Chondrocyte (in vitro differentiated cells): Measurements from ENCODE around the gene KRCC1. TPM values are rescaled to one million over a fixed set of nuclear protein-coding genes. Genes with fewer than 3 reads are reported as not detected.
"Not testable (repeated sequence)": the region's sequence is repeated elsewhere in the genome, so short reads cannot be mapped to it uniquely, and the experiment has no call there.

Source experiments
- DNase-seq: peaks from one replicate; pipeline ENCODE4 v3.0.0; 2021; ENCODE audit warnings: mixed read lengths, low spot score
- H3K27ac Mint-ChIP-seq: one replicate; pipeline ENCODE4 v1.8.0; 2021; ENCODE audit warnings: mild to moderate bottlenecking, moderate library complexity, mixed read lengths; ENCODE audit not compliant: unreplicated experiment
- H3K27me3 Mint-ChIP-seq: 2 replicates; pipeline ENCODE4 v1.8.0; 2021; ENCODE audit warnings: low read depth, mixed read lengths
- H3K36me3 Mint-ChIP-seq: 2 replicates; pipeline ENCODE4 v1.8.0; 2021; ENCODE audit warnings: low read depth, mixed read lengths
- H3K4me1 Mint-ChIP-seq: 2 replicates; pipeline ENCODE4 v1.8.0; 2021; ENCODE audit warnings: low read depth, mild to moderate bottlenecking, mixed read lengths
- H3K4me3 Mint-ChIP-seq: one replicate; pipeline ENCODE4 v1.8.0; 2021; ENCODE audit warnings: mild to moderate bottlenecking, moderate library complexity, mixed read lengths; ENCODE audit not compliant: unreplicated experiment
- H3K9me3 Mint-ChIP-seq: 2 replicates; pipeline ENCODE4 v1.8.0; 2021; ENCODE audit warnings: low read depth, mixed read lengths
- CTCF ChIP-seq: fragments of 200-600 bp; sonication (generic); IDR thresholded peaks from 2 replicates; pipeline ENCODE4 v1.5.0; 2021; ENCODE audit warnings: antibody characterized with exemption, mild to moderate bottlenecking, moderate library complexity
- microRNA-seq: library from miRNA; unstranded; fragments of <30 nt; microRNA quantifications from one replicate; pipeline ENCODE4 v1.2.0, GENCODE V29; 2020; ENCODE audit warnings: borderline number of aligned reads
- total RNA-seq: library from RNA; stranded (reverse); gene quantifications from 3 replicates; pipeline ENCODE4 v1.2.1, GENCODE V29; 2021

The KRCC1 gene
- total RNA-seq, 1 donor from 2014 or later: 25.3 TPM

- TF ChIP-seq CTCF: peak; percentile 35
- not testable (repeated sequence) for H3K36me3 Mint-ChIP-seq, H3K9me3 Mint-ChIP-seq, DNase-seq, H3K4me1 Mint-ChIP-seq, H3K4me3 Mint-ChIP-seq, H3K27me3 Mint-ChIP-seq, H3K27ac Mint-ChIP-seq
Measured at GRCh38 chr2:87992569-87992968, 63.0 kb downstream of the KRCC1 start.

- H3K36me3 Mint-ChIP-seq, H3K27ac Mint-ChIP-seq, H3K4me1 Mint-ChIP-seq, H3K9me3 Mint-ChIP-seq, H3K27me3 Mint-ChIP-seq, H3K4me3 Mint-ChIP-seq, DNase-seq: not testable (repeated sequence)
Measured at GRCh38 chr2:87987473-87987872, 68.1 kb downstream of the KRCC1 start.

GRCh38 chr2:87985902-87986301 is 69.7 kb downstream of the KRCC1 start:
- not testable (repeated sequence) for H3K27me3 Mint-ChIP-seq, DNase-seq, H3K4me3 Mint-ChIP-seq, H3K9me3 Mint-ChIP-seq, H3K4me1 Mint-ChIP-seq, H3K36me3 Mint-ChIP-seq, H3K27ac Mint-ChIP-seq

- not testable (repeated sequence) for H3K27me3 Mint-ChIP-seq
Measured at GRCh38 chr2:87981182-87981581, 74.4 kb downstream of the KRCC1 start.

More at GRCh38 chr2:87981182-87981581, 74.4 kb downstream of the KRCC1 start:
- not testable (repeated sequence) for H3K9me3 Mint-ChIP-seq, H3K4me3 Mint-ChIP-seq, H3K27ac Mint-ChIP-seq, DNase-seq, H3K36me3 Mint-ChIP-seq, H3K4me1 Mint-ChIP-seq

Small RNAs within 50 kb of the gene (microRNA-seq; reads per million reads assigned to microRNA genes)
- not detected for gene MIR4780

Other genes with a start within 250 kb of the KRCC1 start
- 4.8 to 7.0 TPM (median 4.9 TPM) in 3 replicates for gene RGPD2, start 230.0 kb downstream of the KRCC1 start, total RNA-seq
- gene RNU2-63P, start 39.2 kb downstream of the KRCC1 start, total RNA-seq: 2.7 TPM in 1 of 3 replicates, not detected in the others
- not detected in 3 replicates for gene SMYD1, start 12.0 kb upstream of the KRCC1 start, total RNA-seq
- gene FABP1, start 72.3 kb upstream of the KRCC1 start, total RNA-seq: not detected in 3 replicates
- 0.58 to 2.3 TPM (median 1.4 TPM) in 3 replicates for gene THNSL2, start 114.6 kb upstream of the KRCC1 start, total RNA-seq